Thyroid gland (tissue), 4 donors: Measurements from ENCODE around the gene COX19.

Experiments
- CTCF ChIP-seq, 6 experiments: fragments of 200-600 bp in 3 of 6; fragments of 450-650 bp in 3 of 6; sonication (generic) in 3 of 6; IDR thresholded peaks; one replicate each; pipeline ENCODE4 v1.5.1; 2016 to 2019; ENCODE audit warnings: antibody characterized with exemption in 6 of 6, mild to moderate bottlenecking in 2 of 6, inconsistent platforms in 1 of 6, moderate library complexity in 1 of 6
- POLR2A ChIP-seq, 2 donors: fragments of 450-650 bp; IDR thresholded peaks; one replicate each; pipeline ENCODE4 v1.6.1; 2017; ENCODE audit warnings: antibody characterized with exemption in 2 of 2, mild to moderate bottlenecking in 2 of 2, moderate library complexity in 1 of 2

GRCh38 chr7:934469-935163 lies 40.7 kb downstream of the COX19 start:
- TF ChIP-seq CTCF (IDR thresholded peaks at IDR 0.05) (no peak), POLR2A (IDR thresholded peaks at IDR 0.05) (no peak)
